Measurements from ENCODE around the gene SPOCK1.

SPOCK1 gene

GRCh38 chr5:137206030-137206715, 293.0 kb downstream of the SPOCK1 start:
- H3K27ac ChIP-seq (ENCODE audit: insufficient read depth in 1 of 2, low read depth in 1 of 2, low read length in 2 of 2, poor library complexity in 1 of 2, severe bottlenecking in 2 of 2): no peak overlapping the region
- CTCF ChIA-PET: interaction anchor here (0.6 kb wide), 1 partner anchor 14 kb away, joined by 3 read pairs; no protein-coding TSS in a partner anchor
- 93% methylated on average over 5 of the region's 6 CpGs for WGBS (ENCODE audit: insufficient coverage)

GRCh38 chr5:137205231-137206027, 293.7 kb downstream of the SPOCK1 start:
- peaks cover 0 to 4% (median 0%) of the 10 kb centered on the region in 5 experiments for H3K27me3 ChIP-seq (replicated peaks in 2 of 5; ENCODE audit: control insufficient read depth in 4 of 5, insufficient read depth in 5 of 5, low read length in 4 of 5)
- no peaks in the 10 kb centered on the region for H3K4me1 ChIP-seq (ENCODE audit: control extremely low read depth in 1 of 4, control insufficient read depth in 4 of 4, insufficient read depth in 4 of 4, low read length in 3 of 4)
- 86% methylated on average over 6 of the region's 6 CpGs for WGBS (ENCODE audit: insufficient coverage)
- ChIA-PET POLR2A (no interaction called here), CTCF (no interaction called here)
- no peaks in the 10 kb centered on the region for H3K9me3 ChIP-seq (ENCODE audit: control extremely low read depth in 1 of 5, control insufficient read depth in 4 of 5, insufficient read depth in 2 of 5, low read depth in 1 of 5, low read length in 4 of 5)
- DNase-seq: no peak
- no peak overlapping the region for H3K27ac ChIP-seq (ENCODE audit: insufficient read depth in 1 of 2, low read depth in 1 of 2, low read length in 2 of 2, poor library complexity in 1 of 2, severe bottlenecking in 2 of 2)
- no peak overlapping the region for H3K4me3 ChIP-seq (ENCODE audit: control insufficient read depth in 1 of 7, extremely low read depth in 1 of 7, insufficient read depth in 4 of 7, low read depth in 2 of 7, low read length in 6 of 7)
- no peaks in the 10 kb centered on the region for H3K36me3 ChIP-seq (ENCODE audit: control insufficient read depth in 4 of 4, insufficient read depth in 4 of 4, low read length in 3 of 4)

More at GRCh38 chr5:137206030-137206715, 293.0 kb downstream of the SPOCK1 start:
- Histone ChIP-seq H3K9me3 (ENCODE audit: control extremely low read depth in 1 of 5, control insufficient read depth in 4 of 5, insufficient read depth in 2 of 5, low read depth in 1 of 5, low read length in 4 of 5) (no peaks in the 10 kb centered on the region), H3K4me3 (ENCODE audit: control insufficient read depth in 1 of 7, extremely low read depth in 1 of 7, insufficient read depth in 4 of 7, low read depth in 2 of 7, low read length in 6 of 7) (no peak overlapping the region), H3K27me3 (replicated peaks in 2 of 5; ENCODE audit: control insufficient read depth in 4 of 5, insufficient read depth in 5 of 5, low read length in 4 of 5) (peaks cover 0 to 4% (median 0%) of the 10 kb centered on the region in 5 experiments), H3K36me3 (ENCODE audit: control insufficient read depth in 4 of 4, insufficient read depth in 4 of 4, low read length in 3 of 4) (no peaks in the 10 kb centered on the region), H3K4me1 (ENCODE audit: control extremely low read depth in 1 of 4, control insufficient read depth in 4 of 4, insufficient read depth in 4 of 4, low read length in 3 of 4) (no peaks in the 10 kb centered on the region)
- POLR2A ChIA-PET: no interaction called here
- no peak for DNase-seq

- 93% methylated on average over 4 of the region's 4 CpGs for WGBS (ENCODE audit: insufficient coverage)
- H3K27me3 ChIP-seq (replicated peaks in 2 of 5; ENCODE audit: control insufficient read depth in 4 of 5, insufficient read depth in 5 of 5, low read length in 4 of 5): peaks cover 0 to 4% (median 0%) of the 10 kb centered on the region in 5 experiments
- H3K4me1 ChIP-seq (ENCODE audit: control extremely low read depth in 1 of 4, control insufficient read depth in 4 of 4, insufficient read depth in 4 of 4, low read length in 3 of 4): no peaks in the 10 kb centered on the region
- no peak for DNase-seq
- no peaks in the 10 kb centered on the region for H3K36me3 ChIP-seq (ENCODE audit: control insufficient read depth in 4 of 4, insufficient read depth in 4 of 4, low read length in 3 of 4)
- ChIA-PET CTCF (no interaction called here), POLR2A (no interaction called here)
- H3K27ac ChIP-seq (ENCODE audit: insufficient read depth in 1 of 2, low read depth in 1 of 2, low read length in 2 of 2, poor library complexity in 1 of 2, severe bottlenecking in 2 of 2): no peak overlapping the region
- H3K9me3 ChIP-seq (ENCODE audit: control extremely low read depth in 1 of 5, control insufficient read depth in 4 of 5, insufficient read depth in 2 of 5, low read depth in 1 of 5, low read length in 4 of 5): no peaks in the 10 kb centered on the region
- no peak overlapping the region for H3K4me3 ChIP-seq (ENCODE audit: control insufficient read depth in 1 of 7, extremely low read depth in 1 of 7, insufficient read depth in 4 of 7, low read depth in 2 of 7, low read length in 6 of 7)
Observed at GRCh38 chr5:137203011-137203632, 296.0 kb downstream of the SPOCK1 start.

- no peak overlapping the region for H3K4me3 ChIP-seq (ENCODE audit: control insufficient read depth in 1 of 7, extremely low read depth in 1 of 7, insufficient read depth in 4 of 7, low read depth in 2 of 7, low read length in 6 of 7)
- POLR2A ChIA-PET: no interaction called here
- H3K4me1 ChIP-seq (ENCODE audit: control extremely low read depth in 1 of 4, control insufficient read depth in 4 of 4, insufficient read depth in 4 of 4, low read length in 3 of 4): no peaks in the 10 kb centered on the region
- 100% methylated on average over 1 of the region's 3 CpGs for WGBS (ENCODE audit: insufficient coverage)
- peaks cover 0 to 4% (median 0%) of the 10 kb centered on the region in 5 experiments for H3K27me3 ChIP-seq (replicated peaks in 2 of 5; ENCODE audit: control insufficient read depth in 4 of 5, insufficient read depth in 5 of 5, low read length in 4 of 5)
- CTCF ChIA-PET: no interaction called here
- H3K36me3 ChIP-seq (ENCODE audit: control insufficient read depth in 4 of 4, insufficient read depth in 4 of 4, low read length in 3 of 4): no peaks in the 10 kb centered on the region
- H3K27ac ChIP-seq (ENCODE audit: insufficient read depth in 1 of 2, low read depth in 1 of 2, low read length in 2 of 2, poor library complexity in 1 of 2, severe bottlenecking in 2 of 2): no peak overlapping the region
- no peaks in the 10 kb centered on the region for H3K9me3 ChIP-seq (ENCODE audit: control extremely low read depth in 1 of 5, control insufficient read depth in 4 of 5, insufficient read depth in 2 of 5, low read depth in 1 of 5, low read length in 4 of 5)
- DNase-seq: no peak
Observed at GRCh38 chr5:137201876-137202275, 297.2 kb downstream of the SPOCK1 start.

- Histone ChIP-seq H3K9me3 (ENCODE audit: control extremely low read depth in 1 of 5, control insufficient read depth in 4 of 5, insufficient read depth in 2 of 5, low read depth in 1 of 5, low read length in 4 of 5) (no peaks in the 10 kb centered on the region), H3K4me1 (ENCODE audit: control extremely low read depth in 1 of 4, control insufficient read depth in 4 of 4, insufficient read depth in 4 of 4, low read length in 3 of 4) (no peaks in the 10 kb centered on the region), H3K4me3 (ENCODE audit: control insufficient read depth in 1 of 7, extremely low read depth in 1 of 7, insufficient read depth in 4 of 7, low read depth in 2 of 7, low read length in 6 of 7) (no peak overlapping the region), H3K27ac (ENCODE audit: insufficient read depth in 1 of 2, low read depth in 1 of 2, low read length in 2 of 2, poor library complexity in 1 of 2, severe bottlenecking in 2 of 2) (no peak overlapping the region), H3K36me3 (ENCODE audit: control insufficient read depth in 4 of 4, insufficient read depth in 4 of 4, low read length in 3 of 4) (no peaks in the 10 kb centered on the region), H3K27me3 (replicated peaks in 2 of 5; ENCODE audit: control insufficient read depth in 4 of 5, insufficient read depth in 5 of 5, low read length in 4 of 5) (peaks cover 0 to 4% (median 0%) of the 10 kb centered on the region in 5 experiments)
- 100% methylated on average over 1 of the region's 5 CpGs for WGBS (ENCODE audit: insufficient coverage)
- ChIA-PET CTCF (no interaction called here), POLR2A (no interaction called here)
- DNase-seq: no peak
Observed at GRCh38 chr5:137200906-137201700, 298.0 kb downstream of the SPOCK1 start.

- ChIA-PET CTCF (no interaction called here), POLR2A (no interaction called here)
- no peak for DNase-seq
- no peak overlapping the region for H3K27ac ChIP-seq (ENCODE audit: insufficient read depth in 1 of 2, low read depth in 1 of 2, low read length in 2 of 2, poor library complexity in 1 of 2, severe bottlenecking in 2 of 2)
- H3K9me3 ChIP-seq (ENCODE audit: control extremely low read depth in 1 of 5, control insufficient read depth in 4 of 5, insufficient read depth in 2 of 5, low read depth in 1 of 5, low read length in 4 of 5): no peaks in the 10 kb centered on the region
- peaks cover 0 to 4% (median 0%) of the 10 kb centered on the region in 5 experiments for H3K27me3 ChIP-seq (replicated peaks in 2 of 5; ENCODE audit: control insufficient read depth in 4 of 5, insufficient read depth in 5 of 5, low read length in 4 of 5)
- no peaks in the 10 kb centered on the region for H3K36me3 ChIP-seq (ENCODE audit: control insufficient read depth in 4 of 4, insufficient read depth in 4 of 4, low read length in 3 of 4)
- H3K4me1 ChIP-seq (ENCODE audit: control extremely low read depth in 1 of 4, control insufficient read depth in 4 of 4, insufficient read depth in 4 of 4, low read length in 3 of 4): no peaks in the 10 kb centered on the region
- no peak overlapping the region for H3K4me3 ChIP-seq (ENCODE audit: control insufficient read depth in 1 of 7, extremely low read depth in 1 of 7, insufficient read depth in 4 of 7, low read depth in 2 of 7, low read length in 6 of 7)
- 86% methylated on average over 3 of the region's 3 CpGs for WGBS (ENCODE audit: insufficient coverage)
Observed at GRCh38 chr5:137199966-137200365, 299.2 kb downstream of the SPOCK1 start.
